DMS153 treated with DMSO at 0.1 percent for 48 hours (cell line): ENCODE data around the gene SFTPB.
"Not testable (repeated sequence)": the region's sequence is repeated elsewhere in the genome, so short reads cannot be mapped to it uniquely, and the experiment has no call there.

Experiments used
- DNase-seq: peaks from one replicate; lab custom pipeline; 2025; ENCODE audit not compliant: unreplicated experiment; lab: John Stamatoyannopoulos, UW

The SFTPB gene

GRCh38 chr2:85678377-85678776 is 10.4 kb upstream of the SFTPB start:
- DNase-seq, result no peak

DNA sequence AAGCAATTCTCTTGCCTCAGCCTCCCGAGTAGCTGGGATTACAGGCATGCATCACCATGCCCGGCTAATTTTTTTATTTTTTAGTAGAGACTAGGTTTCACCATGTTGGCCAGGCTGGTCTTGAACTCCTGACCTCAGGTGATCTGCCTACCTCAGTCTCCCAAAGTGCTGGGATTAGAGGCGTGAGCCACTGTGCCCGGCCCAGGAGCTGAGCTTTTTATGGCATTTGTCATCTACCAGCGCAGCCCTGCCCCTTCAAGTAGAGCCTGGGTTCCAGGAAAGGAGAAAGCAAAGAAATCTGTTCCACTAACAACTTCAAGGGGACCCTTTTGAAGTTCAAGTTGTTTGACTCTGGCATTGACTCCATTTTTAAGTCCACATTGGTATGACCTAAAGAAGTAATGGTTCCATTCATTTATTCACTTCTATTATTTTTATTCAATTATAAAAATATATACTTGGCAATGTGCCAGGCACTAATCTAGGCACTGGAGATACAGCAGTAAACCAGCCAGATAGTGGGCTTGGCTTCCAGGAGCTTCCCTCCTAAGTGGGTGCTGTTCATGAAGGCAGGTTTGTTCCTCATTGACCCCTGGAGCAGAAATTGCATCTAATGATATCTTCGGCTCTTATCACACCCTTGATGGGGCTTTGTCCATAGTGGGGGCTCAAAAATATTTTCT is 8.0 kb upstream of the SFTPB start:
- DNase-seq, result no peak

DNA sequence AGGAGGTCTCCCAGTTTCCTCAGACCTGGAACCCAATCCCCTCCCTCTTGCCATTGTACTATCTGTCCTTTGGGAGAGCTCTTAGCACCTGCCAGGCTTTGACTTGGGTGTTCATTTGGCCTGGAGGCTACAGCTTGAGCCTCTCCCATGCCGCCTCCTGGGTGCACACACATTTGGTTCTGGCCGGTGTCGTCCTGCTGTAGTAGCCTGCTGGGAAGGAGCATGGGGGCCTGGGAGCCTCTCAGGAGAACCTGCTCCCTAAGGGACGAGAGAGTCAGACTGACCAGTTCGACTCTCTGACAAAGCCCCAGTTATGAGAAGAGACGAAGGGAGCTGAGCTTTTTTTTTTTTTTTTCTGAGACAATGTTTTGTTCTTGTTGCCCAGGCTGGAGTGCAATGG is 7.4 kb upstream of the SFTPB start:
- DNase-seq, result no peak

GRCh38 chr2:85674417-85674816 is 6.4 kb upstream of the SFTPB start:
- no peak for DNase-seq

DNA sequence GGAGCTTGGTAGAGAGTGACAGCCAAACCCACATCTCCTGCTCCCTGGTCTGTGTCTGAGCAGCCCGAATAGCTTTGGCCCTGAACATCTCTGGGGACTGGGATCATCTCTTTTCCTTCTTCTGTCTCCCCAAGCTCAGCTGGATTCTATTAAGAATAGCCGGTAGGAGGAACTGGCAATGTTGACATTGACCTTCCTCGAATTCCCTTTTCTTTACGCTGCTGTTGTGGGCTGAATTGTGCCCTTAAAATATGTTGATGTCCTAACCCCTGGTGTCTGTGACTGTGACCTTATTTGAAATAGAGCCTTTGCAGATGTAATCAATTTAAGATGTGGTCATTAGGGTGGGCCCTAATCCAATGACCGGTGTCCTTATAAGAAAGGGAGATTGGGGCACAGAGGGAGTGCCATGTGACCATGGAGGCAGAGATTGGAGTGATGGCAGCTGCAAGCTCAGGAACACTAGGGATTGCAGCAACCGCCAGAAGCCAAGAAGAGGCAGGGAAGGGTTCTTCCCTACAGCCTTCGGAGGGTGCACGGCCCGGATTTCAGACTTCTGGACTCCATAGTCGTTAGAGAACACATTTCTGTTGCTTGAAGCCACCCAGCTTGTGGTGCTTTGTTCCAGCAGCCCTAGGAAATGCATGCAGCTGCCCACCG is 5.8 kb upstream of the SFTPB start:
- no peak for DNase-seq

GRCh38 chr2:85672456-85672855 is 4.5 kb upstream of the SFTPB start:
- no peak for DNase-seq

- DNase-seq, result not testable (repeated sequence)
These were observed 2.4 kb upstream of the SFTPB start for GRCh38 chr2:85670416-85670815.

GRCh38 chr2:85669549-85669948 is 1.6 kb upstream of the SFTPB start:
- DNase-seq, result no peak

DNA sequence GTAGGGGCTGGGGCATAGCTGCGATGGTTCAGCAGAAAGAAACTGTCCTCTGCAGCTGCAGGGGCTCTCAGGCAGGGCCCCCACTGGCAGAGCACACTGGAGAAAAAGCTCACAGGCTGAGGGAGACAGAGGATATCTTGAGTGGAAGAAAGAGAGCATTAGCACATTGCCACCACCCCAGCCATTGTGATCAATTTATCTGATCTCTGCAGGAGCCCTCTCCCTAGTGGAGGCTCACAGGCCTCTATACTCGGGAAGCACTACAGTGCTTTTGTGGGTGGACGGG is 801 bp upstream of the SFTPB start:
- no peak for DNase-seq

DNA sequence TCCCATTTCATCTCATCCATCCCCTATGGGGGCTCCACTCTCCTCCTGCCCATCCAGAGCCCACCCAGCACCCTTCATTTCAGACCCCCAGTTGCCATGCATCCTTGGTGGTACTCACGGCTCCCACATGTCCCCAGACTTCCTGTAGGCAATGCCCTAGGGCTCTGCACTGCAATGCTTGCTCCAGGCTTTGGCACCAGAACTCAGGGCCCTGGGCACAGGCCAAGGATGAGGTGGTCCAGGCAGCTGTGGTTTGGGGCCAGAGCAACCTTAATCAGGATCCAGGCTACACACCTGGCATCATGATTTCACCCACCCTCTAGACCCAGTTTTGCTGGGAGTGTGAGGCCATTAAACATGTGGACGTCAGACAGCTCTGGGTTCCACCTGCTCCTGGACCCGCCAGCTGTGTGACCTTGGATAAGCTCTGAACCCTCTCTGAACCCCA is 414 bp downstream of the SFTPB start:
- no peak for DNase-seq

DNA sequence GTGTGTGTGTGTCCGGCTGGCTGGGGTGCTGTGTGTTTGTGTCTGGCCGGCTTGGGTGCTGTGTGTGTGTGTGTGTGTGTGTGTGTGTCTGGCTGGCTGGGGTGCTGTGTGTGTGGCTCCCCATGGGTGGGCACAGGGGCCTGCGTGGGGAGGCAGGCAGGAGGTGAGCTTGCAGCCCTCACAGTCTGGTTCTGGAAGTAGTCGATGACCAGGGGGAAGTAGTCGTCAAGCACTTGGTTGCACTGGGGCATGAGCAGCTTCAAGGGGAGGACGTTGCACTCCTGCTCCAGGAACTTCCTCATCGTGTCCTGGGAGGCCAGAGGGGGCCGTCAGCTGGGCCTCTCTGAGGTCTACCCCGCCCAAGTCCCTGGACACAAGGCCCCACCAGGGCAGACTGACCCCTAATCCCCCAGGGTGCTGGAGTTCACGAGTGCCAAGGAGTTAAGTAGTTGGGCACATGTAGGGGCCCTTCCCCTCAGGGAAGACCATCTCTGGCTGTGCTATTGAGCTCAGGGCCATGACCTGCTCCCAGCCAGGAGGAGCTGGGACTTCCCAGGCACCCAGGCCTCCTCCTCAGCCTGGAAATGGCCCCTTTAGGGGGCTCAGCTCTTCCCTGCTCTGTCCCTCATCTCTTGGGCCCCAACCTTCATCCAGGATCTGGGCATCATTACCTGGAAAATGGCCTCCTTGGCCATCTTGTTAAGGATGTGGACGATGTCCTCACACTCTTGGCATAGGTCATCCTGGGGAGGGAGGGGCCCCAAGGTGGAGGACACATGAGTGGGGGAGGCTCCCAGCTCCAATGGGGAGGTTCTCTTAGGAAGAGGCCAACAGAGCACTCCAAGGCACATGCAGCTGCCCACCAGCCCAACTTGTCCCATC is 1.3 kb downstream of the SFTPB start:
- DNase-seq, result no peak

GRCh38 chr2:85666016-85666415 is 2.0 kb downstream of the SFTPB start:
- DNase-seq, result no peak

- no peak for DNase-seq
These were observed 2.6 kb downstream of the SFTPB start for GRCh38 chr2:85665264-85665937.

GRCh38 chr2:85663594-85664565 is 4.1 kb downstream of the SFTPB start:
- DNase-seq, result no peak

DNA sequence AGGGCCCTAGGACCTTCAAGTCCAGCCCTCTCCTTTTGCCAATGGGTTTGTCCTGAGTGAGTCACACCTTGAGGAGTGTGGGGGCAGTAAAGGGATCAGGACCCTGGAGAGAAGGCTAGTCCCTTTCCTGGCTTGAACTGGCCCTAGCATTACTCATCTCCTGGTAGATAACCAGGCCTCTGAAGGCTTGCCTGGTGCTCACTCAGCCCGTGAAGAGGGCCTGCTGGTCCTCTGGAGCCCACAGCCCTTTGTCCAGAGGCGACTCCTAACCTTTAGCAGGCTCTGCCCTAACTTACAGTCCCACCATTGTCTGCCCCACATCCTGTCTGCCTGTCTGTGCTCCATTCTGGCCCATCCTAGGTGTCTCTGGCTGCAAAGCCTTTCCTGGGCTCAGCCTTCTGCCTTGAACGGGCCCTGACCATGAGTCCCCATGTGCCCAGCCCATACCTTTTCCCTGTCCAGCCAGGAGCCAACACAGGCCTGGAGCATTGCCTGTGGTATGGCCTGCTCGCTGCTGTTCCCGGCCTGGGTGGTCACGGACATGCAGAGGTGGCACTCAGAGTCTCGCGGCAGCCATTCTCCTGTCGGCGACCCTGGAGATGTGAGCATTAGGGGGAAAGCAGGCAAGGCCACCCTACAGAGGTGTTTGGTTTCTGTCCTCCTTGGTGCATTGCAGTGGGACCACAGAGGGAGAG is 5.0 kb downstream of the SFTPB start:
- DNase-seq, result no peak

DNA sequence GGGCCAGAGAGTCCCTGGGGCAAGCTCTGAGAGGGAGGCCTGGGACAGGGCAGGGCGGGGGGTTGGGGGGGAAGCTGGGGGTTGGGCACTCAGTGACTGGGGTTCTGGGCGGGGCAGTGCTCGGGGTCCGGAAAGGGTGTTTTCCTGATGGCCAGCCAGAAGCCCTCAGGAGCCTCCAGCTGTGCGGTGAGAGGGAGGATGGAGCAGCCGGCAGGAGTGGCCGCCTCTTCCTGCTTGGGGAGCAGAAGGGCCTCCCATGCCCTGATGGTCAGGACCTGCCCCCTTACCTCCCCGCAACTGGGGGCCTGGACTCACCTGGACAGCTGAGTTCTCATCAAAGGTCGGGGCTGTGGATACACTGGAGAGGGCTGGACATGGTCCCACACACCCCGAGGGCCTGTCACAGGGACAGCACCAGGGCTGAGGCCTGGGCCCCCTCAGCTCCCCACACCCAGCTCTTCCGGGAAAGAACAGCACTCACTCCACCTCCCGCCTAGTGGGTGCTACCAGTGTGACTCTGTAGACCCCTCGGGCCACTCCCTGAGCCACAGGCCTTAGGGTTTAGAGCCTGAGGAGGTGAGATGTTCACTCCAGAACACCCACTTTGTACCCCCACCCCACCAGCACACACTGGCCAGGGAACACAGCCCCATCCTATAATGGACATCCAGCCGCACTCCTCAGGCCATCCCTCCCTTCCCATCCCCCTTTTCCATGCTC is 6.7 kb downstream of the SFTPB start:
- DNase-seq, result no peak

- no peak for DNase-seq
These were observed 7.3 kb downstream of the SFTPB start for GRCh38 chr2:85660725-85661124.

DNA sequence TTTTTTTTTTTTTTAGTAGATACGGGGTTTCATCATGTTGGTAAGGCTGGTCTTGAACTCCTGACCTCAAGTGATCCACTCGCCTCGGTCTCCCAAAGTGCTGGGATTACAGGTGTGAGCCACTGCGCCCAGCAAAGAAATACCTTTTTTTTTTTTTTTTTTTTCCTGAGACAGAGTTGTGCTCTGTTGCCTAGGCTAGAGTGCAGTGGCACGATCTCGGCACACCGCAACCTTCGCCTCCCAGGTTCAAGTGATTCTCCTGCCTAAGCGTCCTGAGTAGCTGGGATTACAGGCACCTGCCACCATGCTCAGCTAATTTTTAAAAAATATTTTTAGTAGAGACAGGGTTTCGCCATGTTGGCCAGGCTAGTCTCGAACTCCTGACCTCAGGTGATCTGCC is 7.7 kb downstream of the SFTPB start:
- DNase-seq, result not testable (repeated sequence)

- DNase-seq, result no peak
These were observed 8.5 kb downstream of the SFTPB start for GRCh38 chr2:85659324-85659981.
